Heart right ventricle (tissue), 16 donors: ENCODE measurements around the gene ABHD2. TPM values are rescaled to one million over a fixed set of nuclear protein-coding genes. Genes with fewer than 3 reads are reported as not detected.
"Not testable (repeated sequence)": the region's sequence is repeated elsewhere in the genome, so short reads cannot be mapped to it uniquely, and the experiment has no call there.

Experiments
- ATAC-seq, 8 donors: fragments of 200-7000 bp; cut with Tn5 transposase; one replicate each; pipeline ENCODE4 v1.9.1; 2020; ENCODE audit warnings: mild to moderate bottlenecking in 8 of 8, moderate library complexity in 8 of 8, moderate number of reproducible peaks in 1 of 8
- DNase-seq, 2 donors: peaks; one replicate each; pipeline ENCODE4 v3.0.0-alpha.2; 2020
- H3K27ac ChIP-seq, 10 donors: fragments of 200-600 bp; sonication (generic) in 2 of 10; one replicate each; pipeline versions ENCODE4 v1.5.0 to v1.8.0; 2020 to 2022; ENCODE audit warnings: mild to moderate bottlenecking in 3 of 10
- H3K27me3 ChIP-seq, 7 donors: fragments of 200-600 bp; one replicate each; pipeline ENCODE4 v1.8.0; 2021 to 2022; ENCODE audit warnings: mild to moderate bottlenecking in 2 of 7
- H3K36me3 ChIP-seq, 9 donors: fragments of 200-600 bp; sonication (generic) in 1 of 9; one replicate each; pipeline versions ENCODE4 v1.5.0 to v1.8.0; 2020 to 2022; ENCODE audit warnings: mild to moderate bottlenecking in 2 of 9
- H3K4me1 ChIP-seq, 9 donors: fragments of 200-600 bp; sonication (generic) in 1 of 9; one replicate each; pipeline versions ENCODE4 v1.5.0 to v1.8.0; 2020 to 2022; ENCODE audit warnings: mild to moderate bottlenecking in 4 of 9
- H3K4me3 ChIP-seq, 10 donors: fragments of 200-600 bp; sonication (generic) in 2 of 10; one replicate each; pipeline versions ENCODE4 v1.5.0 to v1.8.0; 2020 to 2022; ENCODE audit warnings: mild to moderate bottlenecking in 7 of 10, moderate library complexity in 2 of 10
- H3K9me3 ChIP-seq, 11 donors: fragments of 200-600 bp in 10 of 11; sonication (generic) in 2 of 11; one replicate each; pipeline versions ENCODE4 v1.5.0 to v1.8.0; 2013 to 2022; ENCODE audit warnings: mild to moderate bottlenecking in 2 of 11, control low read depth in 1 of 11, moderate library complexity in 1 of 11
- CTCF ChIP-seq, 9 donors: fragments of 200-600 bp; sonication (generic) in 2 of 9; IDR thresholded peaks; one replicate each; pipeline versions ENCODE4 v1.5.0 to v1.8.0; 2021 to 2022; ENCODE audit warnings: antibody characterized with exemption in 9 of 9, mild to moderate bottlenecking in 5 of 9, moderate library complexity in 1 of 9
- WGBS, 2 donors: extraction: QIAGEN DNeasy Blood & Tissue Kit; methylation state at CpG; one replicate each; pipeline ENCODE4 v1.1.7; 2013; ENCODE audit warnings: inconsistent platforms in 1 of 2; 5-methylcytosine and 5-hydroxymethylcytosine counted together
- intact Hi-C, 10 donors: fragments of 100-400 bp; cut with DNase I; formaldehyde crosslinking; loops; one replicate each; pipeline versions ENCODE4 v1.11.1 to v1.14.2; 2022
- polyA plus RNA-seq, 2 donors: library from polyadenylated mRNA; stranded (reverse); fragments of 200-250 nt; gene quantifications; one replicate each; pipeline ENCODE4 v1.2.3, GENCODE V29; 2013
- total RNA-seq, 10 donors: library from RNA; stranded (reverse); fragmentation: NEBNext Ultra II Directional in 3 of 10; extraction: Animal tissue kit (Norgen Biotek cat#: 25700) in 3 of 10; gene quantifications; one replicate each; pipeline versions ENCODE4 v1.2.1 to v1.2.4, GENCODE V29; 2021 to 2023
- donor health status: Arrhythmogenic right ventricular cardiomyopathy.
- donor health status: ischemic (EF 13 %, LVEDD 7.1; RV severe dilation, severe dysfunction).
- donor health status: healthy with polysubstance abuse.
- donor health status: DM: no; HTN: yes; CAD: no.
- donor health status: DM: no; HTN: no; CAD: no.
- donor health status: ischemic (EF 25% LVEDD 6.9; RV normal size, moderate dysfunction).
- donor health status: ischemic (EF 25% LVEDD 5.7; RV mildly dilated, moderate dysfunction).
- donor health status: healthy.
- donor health status: DM: yes; HTN: yes; CAD: no.
- donor health status: Ischemic cardiomyopathy.
- donor health status: ischemic (EF 35%, LVEDD 5.7; RV mildly dilated, moderate dysfunction).
- donor health status: nonischemic (EF 11% LVEDD 7.7; RV severe dilation, severe dysfunction).
- donor health status: DM: yes; HTN: yes; CAD: no.
- donor health status: PGD.
- donor health status: ischemic (EF 29% LVEDD 5.4; RV normal size, mild dysfunction).
- donor health status: nonischemic (EF 23%, LVEDD 6.1; RV moderate dilation, normal function).

Gene ABHD2
- total and polyA plus RNA-seq, 12 donors = 9.1 to 201 (median 119) TPM

- ATAC-seq (no peak), DNase-seq (no peak)
- intact Hi-C loops = no loop called here
- Histone ChIP-seq H3K4me1 (no peaks in the 10 kb centered on the region), H3K27ac (no peak overlapping the region), H3K36me3 (no peaks in the 10 kb centered on the region), H3K27me3 (peaks cover 0 to 3% (median 0%) of the 10 kb centered on the region in 7 donors), H3K9me3 (no peaks in the 10 kb centered on the region), H3K4me3 (no peak overlapping the region)
- no peak for TF ChIP-seq CTCF (IDR thresholded peaks at IDR 0.05)
- 42 to 48% methylated on average over 5 of the region's 5 CpGs for WGBS, 2 donors
Observed at GRCh38 chr15:89230277-89230676, 142.0 kb downstream of the ABHD2 start.

- no peaks in the 10 kb centered on the region for H3K9me3 ChIP-seq
- intact Hi-C loops = no loop called here
- H3K27ac ChIP-seq = no peak overlapping the region
- DNase-seq (no peak), ATAC-seq (no peak)
- H3K4me1 ChIP-seq = no peaks in the 10 kb centered on the region
- no peak overlapping the region for H3K4me3 ChIP-seq
- no peak for TF ChIP-seq CTCF (IDR thresholded peaks at IDR 0.05)
- no peaks in the 10 kb centered on the region for H3K36me3 ChIP-seq
- peaks cover 0 to 5% (median 0%) of the 10 kb centered on the region in 7 donors for H3K27me3 ChIP-seq
Observed at GRCh38 chr15:89231832-89232231, 143.6 kb downstream of the ABHD2 start.

- not testable (repeated sequence) for H3K9me3 ChIP-seq, DNase-seq, H3K27ac ChIP-seq, H3K36me3 ChIP-seq, ATAC-seq, H3K4me3 ChIP-seq, H3K27me3 ChIP-seq
- WGBS, 2 donors = 91% methylated on average over 12 of the region's 12 CpGs
- intact Hi-C loops = loop anchor here in 2 of 10 donors (5.0 to 10.0 kb wide), 2 partner anchors 33 to 335 kb away; no protein-coding TSS in a partner anchor
- H3K4me1 ChIP-seq = peaks cover 4 to 19% (median 13%) of the 10 kb centered on the region in 9 donors
Observed at GRCh38 chr15:89239883-89240810, 151.9 kb downstream of the ABHD2 start.

- H3K27ac ChIP-seq = peak overlapping the region in 9 of 10 donors; percentile 2 to 82 (median 34)
- intact Hi-C loops = loop anchor here in 2 of 10 donors (5.0 to 10.0 kb wide), 2 partner anchors 36 to 338 kb away; no protein-coding TSS in a partner anchor
- H3K27me3 ChIP-seq = no peaks in the 10 kb centered on the region
- H3K36me3 ChIP-seq = peaks cover 0 to 8% (median 0%) of the 10 kb centered on the region in 9 donors
- TF ChIP-seq CTCF (IDR thresholded peaks at IDR 0.05) = no peak
- DNase-seq (no peak), ATAC-seq (peak in 6 of 8 donors; percentile 2 to 29 (median 20))
- 21 to 32% methylated on average over 20 of the region's 20 CpGs for WGBS, 2 donors
- H3K9me3 ChIP-seq = peaks cover 0 to 4% (median 0%) of the 10 kb centered on the region in 11 donors
- H3K4me3 ChIP-seq = peak overlapping the region; percentile 30 to 87 (median 73)
- H3K4me1 ChIP-seq = peaks cover 4 to 23% (median 14%) of the 10 kb centered on the region in 9 donors
Observed at GRCh38 chr15:89243046-89243690, 154.9 kb downstream of the ABHD2 start.
